IMR-90 (cell line): Measurements from ENCODE around the gene FRMD4B.

ENCODE experiments used
- BHLHE40 ChIP-seq: fragments of 150-350 bp; IDR thresholded peaks from 2 replicates; pipeline ENCODE4 v1.6.1; 2016; ENCODE audit warnings: mild to moderate bottlenecking, low read depth, low read length
- TF ChIP-seq, protein P1 (sequence below): conservative IDR thresholded peaks from 2 replicates; pipeline ENCODE4 v1.5.1; 2012; ENCODE audit warnings: mild to moderate bottlenecking, low read depth, low read length, improper control_type of control experiment

DNA sequence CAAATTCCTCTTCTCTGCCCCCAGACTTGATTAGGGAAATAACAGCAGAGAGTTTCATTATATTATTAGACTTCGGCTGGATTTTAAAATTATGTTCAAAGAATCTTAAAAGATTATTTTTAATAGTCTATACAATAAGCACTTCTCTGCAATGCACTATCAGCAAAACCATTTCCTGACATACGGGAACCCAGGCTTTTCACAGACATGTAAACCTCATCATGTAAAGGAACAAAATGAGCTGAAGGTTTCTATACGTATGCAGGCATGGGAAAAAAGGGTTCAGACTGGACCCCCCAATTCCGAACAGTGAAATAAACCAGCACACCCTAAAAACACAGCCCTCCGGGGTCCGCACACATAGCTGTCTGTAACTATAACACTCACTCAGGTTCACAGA is 185.9 kb downstream of the FRMD4B start:
- TF ChIP-seq, protein P1, sequence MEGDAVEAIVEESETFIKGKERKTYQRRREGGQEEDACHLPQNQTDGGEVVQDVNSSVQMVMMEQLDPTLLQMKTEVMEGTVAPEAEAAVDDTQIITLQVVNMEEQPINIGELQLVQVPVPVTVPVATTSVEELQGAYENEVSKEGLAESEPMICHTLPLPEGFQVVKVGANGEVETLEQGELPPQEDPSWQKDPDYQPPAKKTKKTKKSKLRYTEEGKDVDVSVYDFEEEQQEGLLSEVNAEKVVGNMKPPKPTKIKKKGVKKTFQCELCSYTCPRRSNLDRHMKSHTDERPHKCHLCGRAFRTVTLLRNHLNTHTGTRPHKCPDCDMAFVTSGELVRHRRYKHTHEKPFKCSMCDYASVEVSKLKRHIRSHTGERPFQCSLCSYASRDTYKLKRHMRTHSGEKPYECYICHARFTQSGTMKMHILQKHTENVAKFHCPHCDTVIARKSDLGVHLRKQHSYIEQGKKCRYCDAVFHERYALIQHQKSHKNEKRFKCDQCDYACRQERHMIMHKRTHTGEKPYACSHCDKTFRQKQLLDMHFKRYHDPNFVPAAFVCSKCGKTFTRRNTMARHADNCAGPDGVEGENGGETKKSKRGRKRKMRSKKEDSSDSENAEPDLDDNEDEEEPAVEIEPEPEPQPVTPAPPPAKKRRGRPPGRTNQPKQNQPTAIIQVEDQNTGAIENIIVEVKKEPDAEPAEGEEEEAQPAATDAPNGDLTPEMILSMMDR: no peak
- TF ChIP-seq BHLHE40: no peak
